Activated B cell treated with CpG ODN at 0.5 μM for 24 hours (primary cell): ENCODE data around the gene IPCEF1. TPM values are rescaled to one million over a fixed set of nuclear protein-coding genes. Genes with fewer than 3 reads are reported as not detected.
A peak's percentile ranks its signal among the peaks of the same experiment; 100 is the strongest.

ENCODE experiments used
- ATAC-seq: fragments of 200-7000 bp; cut with Tn5 transposase; one replicate; pipeline ENCODE4 v1.10.0; 2021; ENCODE audit warnings: low read depth, mild to moderate bottlenecking, moderate library complexity
- CTCF ChIA-PET: fragments of 350-600 bp; sonication (Branson Sonifier 250); formaldehyde crosslinking; loops from one replicate; lab custom pipeline; 2021; ENCODE audit warnings: antibody characterized with exemption; lab: Charles Lee
- POLR2A ChIA-PET: fragments of 350-600 bp; sonication (Branson Sonifier 250); formaldehyde crosslinking; loops from one replicate; lab custom pipeline; 2021; ENCODE audit warnings: antibody characterized with exemption; lab: Charles Lee
- DNase-seq: peaks from one replicate; pipeline ENCODE4 v3.0.0; 2022
- H3K27ac Mint-ChIP-seq: one replicate; pipeline ENCODE4 v1.8.0; 2020; ENCODE audit warnings: mixed read lengths
- H3K27me3 Mint-ChIP-seq: one replicate; pipeline ENCODE4 v1.8.0; 2021; ENCODE audit warnings: mixed read lengths
- H3K36me3 Mint-ChIP-seq: one replicate; pipeline ENCODE4 v1.8.0; 2021; ENCODE audit warnings: low read depth, mixed read lengths
- H3K4me1 Mint-ChIP-seq: one replicate; pipeline ENCODE4 v1.8.0; 2021; ENCODE audit warnings: mixed read lengths
- H3K4me3 Mint-ChIP-seq: one replicate; pipeline ENCODE4 v1.8.0; 2020; ENCODE audit warnings: mild to moderate bottlenecking, mixed read lengths
- H3K9me3 Mint-ChIP-seq: one replicate; pipeline ENCODE4 v1.8.0; 2020; ENCODE audit warnings: mixed read lengths
- CTCF ChIP-seq: fragments of 200-600 bp; IDR thresholded peaks from one replicate; pipeline ENCODE4 v1.8.0; 2022; ENCODE audit warnings: antibody characterized with exemption, mild to moderate bottlenecking
- intact Hi-C: fragments of 100-400 bp; cut with micrococcal nuclease; formaldehyde crosslinking; loops from one replicate; pipeline ENCODE4 v1.15.1; 2024
- total RNA-seq: library from RNA; stranded (reverse); gene quantifications from 2 replicates; pipeline ENCODE4 v1.2.3, GENCODE V29; 2022

The IPCEF1 gene
- total RNA-seq, 1 donor from 2014 or later: 2.1 TPM

- Mint-ChIP-seq H3K9me3 (no peaks in the 10 kb centered on the region), H3K27ac (no peak overlapping the region), H3K4me1 (peaks cover 15% of the 10 kb centered on the region), H3K4me3 (no peak overlapping the region), H3K27me3 (no peaks in the 10 kb centered on the region), H3K36me3 (no peaks in the 10 kb centered on the region)
- no peak for TF ChIP-seq CTCF
- intact Hi-C loops: no loop called here
- ChIA-PET POLR2A (no interaction called here), CTCF (no interaction called here)
- ATAC-seq (no peak), DNase-seq (no peak)
These were observed 126.2 kb downstream of the IPCEF1 start for GRCh38 chr6:154230393-154230792.

- Mint-ChIP-seq H3K27me3 (no peaks in the 10 kb centered on the region), H3K4me3 (peak overlapping the region; percentile 33), H3K4me1 (peaks cover 15% of the 10 kb centered on the region), H3K27ac (no peak overlapping the region), H3K36me3 (no peaks in the 10 kb centered on the region), H3K9me3 (no peaks in the 10 kb centered on the region)
- ChIA-PET CTCF (no interaction called here), POLR2A (no interaction called here)
- DNase-seq (no peak), ATAC-seq (no peak)
- TF ChIP-seq CTCF: no peak
- intact Hi-C loops: no loop called here
These were observed 126.8 kb downstream of the IPCEF1 start for GRCh38 chr6:154229786-154230185.

- Mint-ChIP-seq H3K4me1 (peaks cover 9% of the 10 kb centered on the region), H3K27ac (no peak overlapping the region), H3K9me3 (no peaks in the 10 kb centered on the region), H3K4me3 (no peak overlapping the region), H3K36me3 (no peaks in the 10 kb centered on the region), H3K27me3 (no peaks in the 10 kb centered on the region)
- no peak for ATAC-seq
- intact Hi-C loops: no loop called here
- CTCF ChIA-PET: no interaction called here
- no peak for TF ChIP-seq CTCF
- POLR2A ChIA-PET: no interaction called here
- DNase-seq: no peak
These were observed 128.1 kb downstream of the IPCEF1 start for GRCh38 chr6:154228521-154228905.

- Mint-ChIP-seq H3K9me3 (no peaks in the 10 kb centered on the region), H3K4me1 (peaks cover 7% of the 10 kb centered on the region), H3K36me3 (no peaks in the 10 kb centered on the region), H3K4me3 (no peak overlapping the region), H3K27me3 (no peaks in the 10 kb centered on the region), H3K27ac (no peak overlapping the region)
- ChIA-PET CTCF (no interaction called here), POLR2A (no interaction called here)
- intact Hi-C loops: no loop called here
- no peak for TF ChIP-seq CTCF
- ATAC-seq (no peak), DNase-seq (no peak)
These were observed 128.6 kb downstream of the IPCEF1 start for GRCh38 chr6:154227862-154228520.

- TF ChIP-seq CTCF: no peak
- intact Hi-C loops: no loop called here
- Mint-ChIP-seq H3K4me1 (peaks cover 7% of the 10 kb centered on the region), H3K4me3 (no peak overlapping the region), H3K36me3 (no peaks in the 10 kb centered on the region), H3K9me3 (no peaks in the 10 kb centered on the region), H3K27ac (no peak overlapping the region), H3K27me3 (no peaks in the 10 kb centered on the region)
- no peak for ATAC-seq
- ChIA-PET POLR2A (no interaction called here), CTCF (no interaction called here)
- no peak for DNase-seq
These were observed 130.1 kb downstream of the IPCEF1 start for GRCh38 chr6:154226461-154226860.
